SIG-M5 treated with dmso at 0.1 percent for 504 hours (cell line): Measurements from ENCODE around the gene TSEN54.

Source experiments
- DNase-seq: peaks from one replicate; lab custom pipeline; 2025; ENCODE audit not compliant: unreplicated experiment; lab: John Stamatoyannopoulos, UW

TSEN54 gene

GRCh38 chr17:75564195-75564594 lies 47.9 kb downstream of the TSEN54 start:
- DNase-seq: no peak

- peak; percentile 92 for DNase-seq
Measured at GRCh38 chr17:75565066-75565465, 48.7 kb downstream of the TSEN54 start.

- DNase-seq: no peak
Measured at GRCh38 chr17:75565618-75566017, 49.3 kb downstream of the TSEN54 start.

- no peak for DNase-seq
Measured at GRCh38 chr17:75566416-75566815, 50.1 kb downstream of the TSEN54 start.

- DNase-seq: peak; percentile 30
Measured at GRCh38 chr17:75566834-75567233, 50.5 kb downstream of the TSEN54 start.

GRCh38 chr17:75568412-75569255 lies 52.3 kb downstream of the TSEN54 start:
- DNase-seq: no peak

- DNase-seq: no peak
Measured at GRCh38 chr17:75570034-75570676, 53.8 kb downstream of the TSEN54 start.

- no peak for DNase-seq
Measured at GRCh38 chr17:75570772-75571171, 54.4 kb downstream of the TSEN54 start.

- DNase-seq: peak; percentile 98
Measured at GRCh38 chr17:75571197-75571884, 55.0 kb downstream of the TSEN54 start.

- no peak for DNase-seq
Measured at GRCh38 chr17:75571885-75572215, 55.5 kb downstream of the TSEN54 start.

- DNase-seq: no peak
Measured at GRCh38 chr17:75572713-75573539, 56.6 kb downstream of the TSEN54 start.

GRCh38 chr17:75573540-75573957 lies 57.2 kb downstream of the TSEN54 start:
- no peak for DNase-seq

GRCh38 chr17:75573994-75574393 lies 57.7 kb downstream of the TSEN54 start:
- DNase-seq: no peak
